CD8-positive, alpha-beta memory T cell (primary cell): Measurements from ENCODE around the gene MOBP. TPM values are rescaled to one million over a fixed set of nuclear protein-coding genes. Genes with fewer than 3 reads are reported as not detected.

ENCODE experiments used
- CTCF ChIA-PET: fragments of 350-600 bp; sonication (Branson Sonifier 250); formaldehyde crosslinking; loops from one replicate; lab custom pipeline; 2021; ENCODE audit warnings: antibody characterized with exemption; lab: Charles Lee
- POLR2A ChIA-PET: fragments of 350-600 bp; sonication (Branson Sonifier 250); formaldehyde crosslinking; loops from one replicate; lab custom pipeline; 2021; ENCODE audit warnings: antibody characterized with exemption; lab: Charles Lee
- DNase-seq, 5 donors: peaks; one replicate each; pipeline versions ENCODE4 v3.0.0 to v3.0.0-alpha.2; 2020 to 2022; ENCODE audit warnings: mixed read lengths in 1 of 5
- H3K27ac ChIP-seq: one replicate; pipeline ENCODE4 v1.7.0; 2013; ENCODE audit warnings: low read depth, mild to moderate bottlenecking, low read length, moderate library complexity
- H3K27me3 ChIP-seq: 2 replicates; pipeline ENCODE4 v1.7.0; 2013; ENCODE audit warnings: low read length, mild to moderate bottlenecking; ENCODE audit not compliant: insufficient read depth, poor library complexity, severe bottlenecking
- H3K36me3 ChIP-seq: 2 replicates; pipeline ENCODE4 v1.7.0; 2013; ENCODE audit warnings: mild to moderate bottlenecking, low read length, moderate library complexity; ENCODE audit not compliant: insufficient read depth
- H3K4me1 ChIP-seq: 2 replicates; pipeline ENCODE4 v1.7.0; 2013; ENCODE audit warnings: mild to moderate bottlenecking, low read length, moderate library complexity; ENCODE audit not compliant: insufficient read depth
- H3K4me3 ChIP-seq: 2 replicates; pipeline ENCODE4 v1.7.0; 2013; ENCODE audit warnings: mild to moderate bottlenecking, low read length
- H3K9me3 ChIP-seq: 2 replicates; pipeline ENCODE4 v1.7.0; 2013; ENCODE audit warnings: mild to moderate bottlenecking, low read length
- H3K27ac Mint-ChIP-seq, 8 donors: one replicate each; pipeline ENCODE4 v1.8.0; 2020 to 2021; ENCODE audit warnings: mixed read lengths in 8 of 8, mild to moderate bottlenecking in 6 of 8, inconsistent platforms in 3 of 8, moderate library complexity in 3 of 8
- H3K27me3 Mint-ChIP-seq, 2 donors: one replicate each; pipeline ENCODE4 v1.8.0; 2020 to 2021; ENCODE audit warnings: mixed read lengths in 2 of 2, mild to moderate bottlenecking in 1 of 2, moderate library complexity in 1 of 2
- H3K36me3 Mint-ChIP-seq, 3 donors: one replicate each; pipeline ENCODE4 v1.8.0; 2020 to 2021; ENCODE audit warnings: mixed read lengths in 3 of 3, inconsistent platforms in 1 of 3, mild to moderate bottlenecking in 1 of 3
- H3K4me1 Mint-ChIP-seq, 3 donors: one replicate each; pipeline ENCODE4 v1.8.0; 2020 to 2021; ENCODE audit warnings: mixed read lengths in 3 of 3, inconsistent platforms in 1 of 3, mild to moderate bottlenecking in 1 of 3
- H3K4me3 Mint-ChIP-seq, 7 donors: one replicate each; pipeline ENCODE4 v1.8.0; 2020 to 2021; ENCODE audit warnings: mixed read lengths in 7 of 7, mild to moderate bottlenecking in 6 of 7, moderate library complexity in 4 of 7, inconsistent platforms in 2 of 7
- H3K9me3 Mint-ChIP-seq, 5 donors: one replicate each; pipeline ENCODE4 v1.8.0; 2020 to 2022; ENCODE audit warnings: mixed read lengths in 5 of 5, mild to moderate bottlenecking in 3 of 5, moderate library complexity in 2 of 5, inconsistent platforms in 1 of 5
- polyA plus RNA-seq: library from polyadenylated mRNA; unstranded; fragments of 300-500 nt; fragmentation: Illumina TruSeq; gene quantifications from one replicate; pipeline ENCODE4 v1.2.3, GENCODE V29; 2021
- total RNA-seq, 2 experiments: library from RNA; stranded (reverse); gene quantifications; one replicate each; pipeline ENCODE4 v1.2.3, GENCODE V29; 2021

Gene MOBP
- total and polyA plus RNA-seq, 3 experiments from 2014 or later, result not detected

- H3K27ac Mint-ChIP-seq, result no peak overlapping the region
- Histone ChIP-seq H3K4me1 (no peaks in the 10 kb centered on the region), H3K27me3 (no peaks in the 10 kb centered on the region), H3K36me3 (no peaks in the 10 kb centered on the region), H3K27ac (no peak overlapping the region), H3K9me3 (no peaks in the 10 kb centered on the region), H3K4me3 (no peak overlapping the region)
- H3K9me3 Mint-ChIP-seq, result peaks cover 0 to 1% (median 0%) of the 10 kb centered on the region in 5 donors
- H3K4me3 Mint-ChIP-seq, result no peak overlapping the region
- no peak for DNase-seq
- POLR2A ChIA-PET, result no interaction called here
- CTCF ChIA-PET, result no interaction called here
- H3K36me3 Mint-ChIP-seq, result no peaks in the 10 kb centered on the region
- H3K4me1 Mint-ChIP-seq, result no peaks in the 10 kb centered on the region
- peaks cover 6 to 25% of the 10 kb centered on the region in 2 donors for H3K27me3 Mint-ChIP-seq
Measured at GRCh38 chr3:39533226-39533625, 65.7 kb downstream of the MOBP start.

GRCh38 chr3:39540162-39540921 lies 72.9 kb downstream of the MOBP start:
- POLR2A ChIA-PET, result no interaction called here
- H3K4me3 ChIP-seq, result no peak overlapping the region
- Mint-ChIP-seq H3K4me3 (no peak overlapping the region), H3K4me1 (peaks cover 2 to 21% (median 6%) of the 10 kb centered on the region in 3 donors), H3K36me3 (no peaks in the 10 kb centered on the region), H3K27ac (no peak overlapping the region), H3K9me3 (no peaks in the 10 kb centered on the region), H3K27me3 (peaks cover 2 to 17% of the 10 kb centered on the region in 2 donors)
- H3K27ac ChIP-seq, result no peak overlapping the region
- no peaks in the 10 kb centered on the region for H3K4me1 ChIP-seq
- H3K9me3 ChIP-seq, result no peaks in the 10 kb centered on the region
- DNase-seq, result no peak
- CTCF ChIA-PET, result interaction anchor here (0.9 kb wide), 1 partner anchor 641 kb away, joined by 3 read pairs; no protein-coding TSS in a partner anchor
- no peaks in the 10 kb centered on the region for H3K27me3 ChIP-seq
- no peaks in the 10 kb centered on the region for H3K36me3 ChIP-seq

- no peak overlapping the region for H3K4me3 ChIP-seq
- POLR2A ChIA-PET, result interaction anchor here (0.6 kb wide), 1 partner anchor 49 kb away, joined by 3 read pairs; no protein-coding TSS in a partner anchor
- H3K9me3 Mint-ChIP-seq, result no peaks in the 10 kb centered on the region
- no peak overlapping the region for H3K27ac ChIP-seq
- H3K4me1 Mint-ChIP-seq, result peaks cover 2 to 21% (median 6%) of the 10 kb centered on the region in 3 donors
- H3K4me1 ChIP-seq, result no peaks in the 10 kb centered on the region
- no peaks in the 10 kb centered on the region for H3K36me3 Mint-ChIP-seq
- no peaks in the 10 kb centered on the region for H3K27me3 ChIP-seq
- DNase-seq, result no peak
- no peaks in the 10 kb centered on the region for H3K36me3 ChIP-seq
- CTCF ChIA-PET, result no interaction called here
- peaks cover 2 to 17% of the 10 kb centered on the region in 2 donors for H3K27me3 Mint-ChIP-seq
- no peaks in the 10 kb centered on the region for H3K9me3 ChIP-seq
- no peak overlapping the region for H3K4me3 Mint-ChIP-seq
- H3K27ac Mint-ChIP-seq, result no peak overlapping the region
Measured at GRCh38 chr3:39541442-39541841, 74.0 kb downstream of the MOBP start.

- Mint-ChIP-seq H3K9me3 (no peaks in the 10 kb centered on the region), H3K36me3 (no peaks in the 10 kb centered on the region), H3K27ac (no peak overlapping the region), H3K4me3 (peak overlapping the region in 2 of 7 donors; percentile 19 to 43), H3K27me3 (peaks cover 2 to 17% of the 10 kb centered on the region in 2 donors), H3K4me1 (peaks cover 2 to 21% (median 6%) of the 10 kb centered on the region in 3 donors)
- H3K4me1 ChIP-seq, result no peaks in the 10 kb centered on the region
- no peak overlapping the region for H3K4me3 ChIP-seq
- no peaks in the 10 kb centered on the region for H3K27me3 ChIP-seq
- H3K9me3 ChIP-seq, result no peaks in the 10 kb centered on the region
- ChIA-PET CTCF (no interaction called here), POLR2A (no interaction called here)
- DNase-seq, result no peak
- no peaks in the 10 kb centered on the region for H3K36me3 ChIP-seq
- H3K27ac ChIP-seq, result no peak overlapping the region
Measured at GRCh38 chr3:39541917-39542329, 74.4 kb downstream of the MOBP start.

GRCh38 chr3:39542588-39542988 lies 75.1 kb downstream of the MOBP start:
- ChIA-PET POLR2A (no interaction called here), CTCF (no interaction called here)
- peaks cover 2 to 16% of the 10 kb centered on the region in 2 donors for H3K27me3 Mint-ChIP-seq
- no peak for DNase-seq
- Histone ChIP-seq H3K4me3 (no peak overlapping the region), H3K36me3 (no peaks in the 10 kb centered on the region), H3K9me3 (no peaks in the 10 kb centered on the region), H3K4me1 (no peaks in the 10 kb centered on the region), H3K27me3 (no peaks in the 10 kb centered on the region), H3K27ac (no peak overlapping the region)
- peak overlapping the region in 4 of 7 donors; percentile 8 to 67 (median 28) for H3K4me3 Mint-ChIP-seq
- H3K27ac Mint-ChIP-seq, result no peak overlapping the region
- no peaks in the 10 kb centered on the region for H3K9me3 Mint-ChIP-seq
- H3K4me1 Mint-ChIP-seq, result peaks cover 2 to 21% (median 6%) of the 10 kb centered on the region in 3 donors
- H3K36me3 Mint-ChIP-seq, result no peaks in the 10 kb centered on the region

GRCh38 chr3:39548282-39548681 lies 80.8 kb downstream of the MOBP start:
- no peak overlapping the region for H3K27ac ChIP-seq
- DNase-seq, result no peak
- Mint-ChIP-seq H3K4me3 (no peak overlapping the region), H3K4me1 (peaks cover 0 to 1% (median 0%) of the 10 kb centered on the region in 3 donors), H3K9me3 (peaks cover 0 to 12% (median 8%) of the 10 kb centered on the region in 5 donors), H3K36me3 (no peaks in the 10 kb centered on the region), H3K27ac (no peak overlapping the region), H3K27me3 (peaks cover 21 to 36% of the 10 kb centered on the region in 2 donors)
- H3K4me3 ChIP-seq, result no peak overlapping the region
- ChIA-PET CTCF (no interaction called here), POLR2A (no interaction called here)
- H3K36me3 ChIP-seq, result no peaks in the 10 kb centered on the region
- no peaks in the 10 kb centered on the region for H3K4me1 ChIP-seq
- no peaks in the 10 kb centered on the region for H3K9me3 ChIP-seq
- H3K27me3 ChIP-seq, result no peaks in the 10 kb centered on the region

GRCh38 chr3:39550354-39551051 lies 83.0 kb downstream of the MOBP start:
- Mint-ChIP-seq H3K27ac (no peak overlapping the region), H3K4me3 (no peak overlapping the region), H3K9me3 (peaks cover 0 to 19% (median 15%) of the 10 kb centered on the region in 5 donors), H3K4me1 (no peaks in the 10 kb centered on the region), H3K27me3 (peaks cover 20 to 29% of the 10 kb centered on the region in 2 donors), H3K36me3 (no peaks in the 10 kb centered on the region)
- ChIA-PET POLR2A (no interaction called here), CTCF (no interaction called here)
- Histone ChIP-seq H3K27ac (no peak overlapping the region), H3K36me3 (no peaks in the 10 kb centered on the region), H3K27me3 (no peaks in the 10 kb centered on the region), H3K9me3 (no peaks in the 10 kb centered on the region), H3K4me3 (no peak overlapping the region), H3K4me1 (no peaks in the 10 kb centered on the region)
- DNase-seq, result no peak
